ENCODE results near the gene POLDIP2. TPM values are rescaled to one million over a fixed set of nuclear protein-coding genes. Genes with fewer than 3 reads are reported as not detected.

The POLDIP2 gene
- total and polyA plus RNA-seq, 2 of the 13 experiments (the other 11 are each of a cell fraction or from before 2014, with no cell fraction given) = 85.9 to 114 TPM

GRCh38 chr17:28405632-28406472 is 48.5 kb upstream of the POLDIP2 start, which contains the start of gene SLC46A1 (continued):
- TF ChIP-seq HINFP (CRISPR knock-in tag; IDR thresholded peaks at IDR 0.05; ENCODE audit: low read depth) = peak; percentile 63; the same call in 1 of the 2 replicates
- no peak for TF ChIP-seq ZNF652 (CRISPR knock-in tag; IDR thresholded peaks at IDR 0.05; ENCODE audit: borderline replicate concordance, low read depth)
- no peak for TF ChIP-seq GATAD2A (CRISPR knock-in tag; IDR thresholded peaks at IDR 0.05)
- TF ChIP-seq POLR2A (IDR thresholded peaks at IDR 0.05; ENCODE audit: insufficient read depth in 1 of 2, low read depth in 2 of 2, low read length in 2 of 2) = peak in 1 of 2 experiments; percentile 75; a peak in 2 of 4 replicates
- TF ChIP-seq ZNF264 (CRISPR knock-in tag; IDR thresholded peaks at IDR 0.05) = no peak
- no peak for TF ChIP-seq ZNF710 (CRISPR knock-in tag; IDR thresholded peaks at IDR 0.05; ENCODE audit: borderline replicate concordance)
- no peak for TF ChIP-seq ZHX2 (IDR thresholded peaks at IDR 0.05; ENCODE audit: low read depth)
- no peak for TF ChIP-seq ZHX2 (CRISPR knock-in tag; IDR thresholded peaks at IDR 0.05; ENCODE audit: borderline replicate concordance)
- TF ChIP-seq ZFP36L1 (CRISPR knock-in tag; IDR thresholded peaks at IDR 0.05) = no peak
- no peak for TF ChIP-seq IKZF1 (IDR thresholded peaks at IDR 0.05)
- 0 out of 2 replicates have a peak, but pooled peaks have one; percentile 24 for TF ChIP-seq E2F5 (CRISPR knock-in tag; conservative IDR thresholded peaks at IDR 0.05)
- TF ChIP-seq TBX2 (CRISPR knock-in tag; IDR thresholded peaks at IDR 0.05; ENCODE audit: borderline replicate concordance) = 0 out of 2 replicates have a peak, but pooled peaks have one; percentile 7
- no peak for TF ChIP-seq ERF (CRISPR knock-in tag; IDR thresholded peaks at IDR 0.05)
- no peak for TF ChIP-seq ZBTB25 (CRISPR knock-in tag; IDR thresholded peaks at IDR 0.05)
- TF ChIP-seq MIER2 (CRISPR knock-in tag; IDR thresholded peaks at IDR 0.05) = 0 out of 2 replicates have a peak, but pooled peaks have one; percentile 26
